ENCODE data around the gene MFAP3.

The MFAP3 gene

GRCh38 chr5:154088801-154089200, 50.0 kb downstream of the MFAP3 start:
- no peak for TF ChIP-seq CTCF (IDR thresholded peaks at IDR 0.05; ENCODE audit: insufficient read depth, missing control alignments)
- DNase-seq (ENCODE audit: insufficient read length, low spot score) (no peak), FAIRE-seq (no peak)

GRCh38 chr5:154090656-154091055, 51.9 kb downstream of the MFAP3 start:
- TF ChIP-seq CTCF (IDR thresholded peaks at IDR 0.05; ENCODE audit: insufficient read depth, missing control alignments): no peak
- FAIRE-seq (no peak), DNase-seq (ENCODE audit: insufficient read length, low spot score) (no peak)

GRCh38 chr5:154092356-154093141, 53.8 kb downstream of the MFAP3 start:
- FAIRE-seq (no peak), DNase-seq (ENCODE audit: insufficient read length, low spot score) (no peak)
- no peak for TF ChIP-seq CTCF (IDR thresholded peaks at IDR 0.05; ENCODE audit: insufficient read depth, missing control alignments)

- TF ChIP-seq CTCF (IDR thresholded peaks at IDR 0.05; ENCODE audit: insufficient read depth, missing control alignments): no peak
- DNase-seq (ENCODE audit: insufficient read length, low spot score): no peak
- no peak for FAIRE-seq
Observed at GRCh38 chr5:154093142-154093532, 54.4 kb downstream of the MFAP3 start.

GRCh38 chr5:154095904-154096303, 57.1 kb downstream of the MFAP3 start:
- FAIRE-seq: no peak
- no peak for DNase-seq (ENCODE audit: insufficient read length, low spot score)
- TF ChIP-seq CTCF (IDR thresholded peaks at IDR 0.05; ENCODE audit: insufficient read depth, missing control alignments): no peak

- TF ChIP-seq CTCF (IDR thresholded peaks at IDR 0.05; ENCODE audit: insufficient read depth, missing control alignments): no peak
- no peak for FAIRE-seq
- no peak for DNase-seq (ENCODE audit: insufficient read length, low spot score)
Observed at GRCh38 chr5:154097031-154097430, 58.3 kb downstream of the MFAP3 start.

GRCh38 chr5:154098465-154098864, 59.7 kb downstream of the MFAP3 start:
- FAIRE-seq (no peak), DNase-seq (ENCODE audit: insufficient read length, low spot score) (no peak)
- no peak for TF ChIP-seq CTCF (IDR thresholded peaks at IDR 0.05; ENCODE audit: insufficient read depth, missing control alignments)

Measured in D721Med (cell line).